Right atrium auricular region (tissue), 2 donors: ENCODE data around the gene C1QB. TPM values are rescaled to one million over a fixed set of nuclear protein-coding genes. Genes with fewer than 3 reads are reported as not detected.

Experiments used
- DNase-seq: peaks from one replicate; pipeline ENCODE4 v3.0.0-alpha.2; 2019; ENCODE audit warnings: low spot score
- H3K27ac ChIP-seq, 2 donors: fragments of 200-600 bp; sonication (generic); 1 replicate in 1 of 2; 2 replicates in 1 of 2; pipeline ENCODE4 v1.5.1; 2016 to 2019
- H3K27me3 ChIP-seq, 2 donors: fragments of 200-600 bp; sonication (generic); one replicate each; pipeline versions ENCODE4 v1.5.1 to v1.6.0; 2017 to 2019
- H3K36me3 ChIP-seq: fragments of 200-600 bp; sonication (generic); one replicate; pipeline ENCODE4 v1.5.1; 2016
- H3K4me1 ChIP-seq, 2 donors: fragments of 200-600 bp; sonication (generic); one replicate each; pipeline versions ENCODE4 v1.5.1 to v1.6.0; 2017 to 2019
- H3K4me3 ChIP-seq, 2 donors: fragments of 200-600 bp; sonication (generic); 1 replicate in 1 of 2; 2 replicates in 1 of 2; pipeline ENCODE4 v1.5.1; 2017 to 2019; ENCODE audit warnings: mild to moderate bottlenecking in 1 of 2, moderate library complexity in 1 of 2
- H3K9me3 ChIP-seq, 2 donors: fragments of 200-600 bp; sonication (generic); one replicate each; pipeline ENCODE4 v1.5.1; 2019
- total RNA-seq, 2 donors: library from RNA; depleted of rRNA; stranded (reverse); fragments of >200 nt; gene quantifications; one replicate each; pipeline ENCODE4 v1.1.0, GENCODE V29; 2016
- TF ChIP-seq, protein P1 (sequence below), 2 donors: fragments of 200-600 bp; sonication (generic); IDR thresholded peaks; one replicate each; pipeline ENCODE4 v1.5.1; 2019; ENCODE audit warnings: antibody characterized with exemption in 2 of 2

Gene C1QB
- total RNA-seq, 2 donors from 2014 or later = 82.5 to 262 TPM

GRCh38 chr1:22658385-22659163 is 5.5 kb downstream of the C1QB start:
- Histone ChIP-seq H3K27ac (no peak overlapping the region), H3K4me3 (no peak overlapping the region), H3K4me1 (no peaks in the 10 kb centered on the region), H3K36me3 (no peaks in the 10 kb centered on the region), H3K9me3 (no peaks in the 10 kb centered on the region), H3K27me3 (no peaks in the 10 kb centered on the region)
- DNase-seq = no peak
- TF ChIP-seq, protein P1, sequence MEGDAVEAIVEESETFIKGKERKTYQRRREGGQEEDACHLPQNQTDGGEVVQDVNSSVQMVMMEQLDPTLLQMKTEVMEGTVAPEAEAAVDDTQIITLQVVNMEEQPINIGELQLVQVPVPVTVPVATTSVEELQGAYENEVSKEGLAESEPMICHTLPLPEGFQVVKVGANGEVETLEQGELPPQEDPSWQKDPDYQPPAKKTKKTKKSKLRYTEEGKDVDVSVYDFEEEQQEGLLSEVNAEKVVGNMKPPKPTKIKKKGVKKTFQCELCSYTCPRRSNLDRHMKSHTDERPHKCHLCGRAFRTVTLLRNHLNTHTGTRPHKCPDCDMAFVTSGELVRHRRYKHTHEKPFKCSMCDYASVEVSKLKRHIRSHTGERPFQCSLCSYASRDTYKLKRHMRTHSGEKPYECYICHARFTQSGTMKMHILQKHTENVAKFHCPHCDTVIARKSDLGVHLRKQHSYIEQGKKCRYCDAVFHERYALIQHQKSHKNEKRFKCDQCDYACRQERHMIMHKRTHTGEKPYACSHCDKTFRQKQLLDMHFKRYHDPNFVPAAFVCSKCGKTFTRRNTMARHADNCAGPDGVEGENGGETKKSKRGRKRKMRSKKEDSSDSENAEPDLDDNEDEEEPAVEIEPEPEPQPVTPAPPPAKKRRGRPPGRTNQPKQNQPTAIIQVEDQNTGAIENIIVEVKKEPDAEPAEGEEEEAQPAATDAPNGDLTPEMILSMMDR (IDR thresholded peaks at IDR 0.05) = no peak

- DNase-seq = no peak
- Histone ChIP-seq H3K4me1 (no peaks in the 10 kb centered on the region), H3K9me3 (no peaks in the 10 kb centered on the region), H3K27me3 (no peaks in the 10 kb centered on the region), H3K27ac (no peak overlapping the region), H3K4me3 (no peak overlapping the region), H3K36me3 (no peaks in the 10 kb centered on the region)
- TF ChIP-seq, protein P1 (IDR thresholded peaks at IDR 0.05) = no peak
Observed at GRCh38 chr1:22660716-22661241, 7.7 kb downstream of the C1QB start.

- Histone ChIP-seq H3K4me1 (no peaks in the 10 kb centered on the region), H3K4me3 (no peak overlapping the region), H3K9me3 (no peaks in the 10 kb centered on the region), H3K27ac (no peak overlapping the region), H3K36me3 (no peaks in the 10 kb centered on the region), H3K27me3 (no peaks in the 10 kb centered on the region)
- no peak for DNase-seq
- TF ChIP-seq, protein P1 (IDR thresholded peaks at IDR 0.05) = no peak
Observed at GRCh38 chr1:22661880-22662279, 8.8 kb downstream of the C1QB start.

- TF ChIP-seq, protein P1 (IDR thresholded peaks at IDR 0.05) = no peak
- Histone ChIP-seq H3K27ac (no peak overlapping the region), H3K36me3 (no peaks in the 10 kb centered on the region), H3K27me3 (no peaks in the 10 kb centered on the region), H3K9me3 (no peaks in the 10 kb centered on the region), H3K4me3 (no peak overlapping the region), H3K4me1 (no peaks in the 10 kb centered on the region)
- no peak for DNase-seq
Observed at GRCh38 chr1:22662318-22662717, 9.3 kb downstream of the C1QB start.

GRCh38 chr1:22662986-22663408 is 10.0 kb downstream of the C1QB start:
- Histone ChIP-seq H3K4me3 (no peak overlapping the region), H3K36me3 (no peaks in the 10 kb centered on the region), H3K27ac (no peak overlapping the region), H3K9me3 (no peaks in the 10 kb centered on the region), H3K27me3 (no peaks in the 10 kb centered on the region), H3K4me1 (no peaks in the 10 kb centered on the region)
- DNase-seq = no peak
- TF ChIP-seq, protein P1 (IDR thresholded peaks at IDR 0.05) = no peak
